Activated naive CD4-positive, alpha-beta T cell treated with anti-CD3 and anti-CD28 coated beads, Interleukin-2, amount 50 U/mL, for 72 hours (primary cell): ENCODE results near the gene WFDC12. TPM values are rescaled to one million over a fixed set of nuclear protein-coding genes. Genes with fewer than 3 reads are reported as not detected.

Experiments
- ATAC-seq, 2 donors: fragments of 150-1000 bp; cut with Tn5 transposase; 2 replicates each; pipeline ENCODE4 v1.10.0; 2021; ENCODE audit warnings: mild to moderate bottlenecking in 2 of 2, moderate library complexity in 2 of 2
- DNase-seq, 2 donors: peaks; one replicate each; pipeline ENCODE4 v3.0.0; 2021 to 2022; ENCODE audit warnings: low spot score in 2 of 2
- H3K27ac Mint-ChIP-seq, 2 donors: one replicate each; pipeline ENCODE4 v1.8.0; 2022; ENCODE audit warnings: mild to moderate bottlenecking in 2 of 2, mixed read lengths in 2 of 2
- H3K36me3 Mint-ChIP-seq, 2 donors: one replicate each; pipeline ENCODE4 v1.8.0; 2022; ENCODE audit warnings: mixed read lengths in 2 of 2
- H3K9me3 Mint-ChIP-seq, 2 donors: one replicate each; pipeline ENCODE4 v1.8.0; 2022; ENCODE audit warnings: mixed read lengths in 2 of 2
- total RNA-seq, 2 donors: library from RNA; stranded (reverse); gene quantifications; one replicate each; pipeline ENCODE4 v1.2.3, GENCODE V29; 2022

The WFDC12 gene
- total RNA-seq, 2 donors from 2014 or later, result not detected

DNA sequence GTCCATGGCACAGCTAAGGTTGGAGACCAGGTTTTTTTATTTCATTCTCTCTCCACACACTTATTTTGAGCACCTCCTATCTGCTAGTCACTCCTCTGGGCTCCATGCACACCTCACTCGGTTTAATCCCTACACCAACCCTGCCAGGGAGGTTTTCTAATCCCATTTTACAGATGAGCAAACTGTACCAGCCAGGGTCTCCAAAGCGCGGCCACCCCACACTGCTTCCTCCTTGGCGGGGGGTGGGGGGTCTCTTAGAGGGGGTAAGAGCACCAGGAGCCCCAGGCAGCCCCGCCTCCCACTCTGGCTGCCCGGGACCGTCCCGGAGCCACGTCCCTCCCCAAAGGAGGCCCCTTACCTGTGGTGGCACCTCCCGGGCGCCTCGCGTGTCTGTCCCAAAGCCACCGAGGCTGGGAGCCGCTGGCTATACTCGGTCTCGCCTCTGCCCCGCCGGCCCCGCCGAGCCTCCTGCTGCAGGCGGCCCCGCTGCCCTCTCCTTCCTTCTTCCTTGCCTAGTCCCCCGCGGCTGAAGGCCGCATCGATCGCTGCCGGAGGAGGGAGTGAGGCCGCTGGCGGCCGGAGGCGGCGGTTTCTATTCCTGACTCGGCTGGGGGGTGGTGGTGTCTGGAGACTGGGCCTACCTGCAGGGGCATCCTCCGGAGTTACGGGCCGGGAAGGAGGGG lies 23.6 kb downstream of the WFDC12 start, which contains the start of gene KCNS1:
KCNS1 (minus strand) TSS at position 565 of the 683 bp plus-strand sequence. CDS start 1,891 bp downstream, outside the sequence.
- ATAC-seq (peak in 1 of 2 donors; percentile 18), DNase-seq (no peak)
- no peaks in the 10 kb centered on the region for H3K9me3 Mint-ChIP-seq
- H3K36me3 Mint-ChIP-seq, result peaks cover 0 to 4% of the 10 kb centered on the region in 2 donors
- H3K27ac Mint-ChIP-seq, result no peak within 1 kb of the TSS

DNA sequence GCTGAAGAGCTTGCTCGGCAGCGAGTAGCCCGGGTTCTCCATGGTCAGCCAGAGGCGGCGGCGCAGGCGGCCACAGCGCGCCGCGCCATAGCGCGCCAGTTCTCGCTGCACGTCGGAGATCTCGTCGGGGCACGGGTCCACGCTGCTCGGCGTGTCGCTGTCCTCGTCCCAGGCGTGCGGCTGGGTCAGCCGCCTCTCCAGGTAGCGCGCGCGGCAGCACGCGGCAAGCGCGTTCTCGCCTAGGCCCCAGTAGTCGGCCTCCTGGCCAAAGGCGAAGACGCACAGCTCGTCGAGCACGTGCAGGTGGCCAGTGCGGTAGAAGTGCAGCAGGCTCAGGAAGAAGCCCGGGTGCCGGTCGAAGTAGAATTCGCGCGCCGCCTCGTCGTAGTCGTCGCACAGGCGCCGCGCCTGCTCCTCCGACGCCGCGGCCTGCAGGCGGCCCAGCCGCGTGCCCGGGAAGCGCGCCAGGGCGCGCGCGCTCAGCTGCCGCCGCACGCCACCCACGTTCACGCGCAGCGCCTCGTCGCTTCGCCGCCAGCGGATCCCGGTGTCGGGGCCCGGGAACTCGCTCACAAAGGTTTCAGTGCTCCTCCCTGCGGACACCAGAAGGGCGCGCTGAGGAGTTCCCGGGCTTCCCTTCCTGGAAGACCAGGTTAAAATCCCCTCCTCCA lies 26.0 kb downstream of the WFDC12 start:
- DNase-seq (peak in 1 of 2 donors; percentile 29), ATAC-seq (peak; percentile 9 to 10)
- peaks cover 0 to 4% of the 10 kb centered on the region in 2 donors for H3K36me3 Mint-ChIP-seq
- no peaks in the 10 kb centered on the region for H3K9me3 Mint-ChIP-seq
- no peak overlapping the region for H3K27ac Mint-ChIP-seq

DNA sequence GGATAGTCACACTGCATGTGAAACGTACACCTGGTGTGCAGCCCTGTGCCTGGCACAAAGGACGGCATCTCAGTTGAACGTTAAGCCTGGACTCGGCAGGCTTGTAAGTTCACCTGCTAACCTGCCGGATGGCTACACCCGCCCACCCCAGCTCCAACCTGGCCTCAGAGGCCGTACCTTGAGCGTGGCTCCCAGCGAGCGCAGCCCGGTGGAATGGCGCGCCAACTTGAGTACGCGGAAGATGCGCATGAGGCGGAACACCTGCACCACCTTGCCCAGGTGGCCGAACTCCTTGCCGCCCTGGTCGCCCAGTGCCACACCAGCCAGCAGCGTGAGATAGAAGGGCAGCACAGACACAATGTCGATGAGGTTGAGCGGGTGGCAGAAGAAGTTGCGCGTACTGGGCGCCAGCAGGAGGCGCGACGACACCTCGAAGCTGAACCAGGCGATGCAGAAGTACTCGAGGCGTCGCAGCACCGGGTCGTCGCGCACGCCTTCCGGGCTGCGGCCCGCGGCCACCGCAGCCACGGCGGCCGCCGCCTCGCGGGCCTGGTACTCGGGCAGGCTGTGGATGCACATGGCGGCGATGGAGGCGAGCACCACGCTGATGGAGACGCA lies 26.7 kb downstream of the WFDC12 start:
- DNase-seq, result peak in 1 of 2 donors; percentile 64
- Mint-ChIP-seq H3K36me3 (peaks cover 0 to 4% of the 10 kb centered on the region in 2 donors), H3K27ac (peak overlapping the region in 1 of 2 donors; percentile 44), H3K9me3 (no peaks in the 10 kb centered on the region)
- peak; percentile 55 to 62 for ATAC-seq

DNA sequence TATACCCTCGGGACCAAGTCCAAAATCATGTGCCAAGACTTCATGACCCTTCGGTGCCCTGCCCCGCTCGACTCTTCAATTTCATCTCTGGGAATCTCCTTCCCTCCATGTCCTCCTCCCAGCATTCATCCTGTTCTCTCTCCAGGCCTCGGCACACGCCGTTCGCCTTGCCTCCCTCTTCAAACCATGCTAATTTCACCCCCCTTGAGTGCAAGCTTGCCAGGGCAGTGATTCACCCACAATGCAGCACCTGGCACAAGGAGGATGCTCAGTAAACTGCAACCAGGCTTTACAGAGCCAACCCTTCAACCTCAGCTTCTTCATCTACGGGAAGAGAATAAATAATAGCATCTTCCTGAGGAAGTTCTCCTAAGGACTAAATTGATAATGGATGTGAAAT lies 27.5 kb downstream of the WFDC12 start:
- no peak for DNase-seq
- Mint-ChIP-seq H3K27ac (no peak overlapping the region), H3K9me3 (no peaks in the 10 kb centered on the region), H3K36me3 (peaks cover 0 to 4% of the 10 kb centered on the region in 2 donors)
- ATAC-seq, result no peak

GRCh38 chr20:45095805-45096238 lies 28.4 kb downstream of the WFDC12 start:
- H3K9me3 Mint-ChIP-seq, result no peaks in the 10 kb centered on the region
- H3K36me3 Mint-ChIP-seq, result peaks cover 0 to 4% of the 10 kb centered on the region in 2 donors
- DNase-seq (peak in 1 of 2 donors; percentile 61), ATAC-seq (peak; percentile 35 to 74)
- H3K27ac Mint-ChIP-seq, result no peak overlapping the region

DNA sequence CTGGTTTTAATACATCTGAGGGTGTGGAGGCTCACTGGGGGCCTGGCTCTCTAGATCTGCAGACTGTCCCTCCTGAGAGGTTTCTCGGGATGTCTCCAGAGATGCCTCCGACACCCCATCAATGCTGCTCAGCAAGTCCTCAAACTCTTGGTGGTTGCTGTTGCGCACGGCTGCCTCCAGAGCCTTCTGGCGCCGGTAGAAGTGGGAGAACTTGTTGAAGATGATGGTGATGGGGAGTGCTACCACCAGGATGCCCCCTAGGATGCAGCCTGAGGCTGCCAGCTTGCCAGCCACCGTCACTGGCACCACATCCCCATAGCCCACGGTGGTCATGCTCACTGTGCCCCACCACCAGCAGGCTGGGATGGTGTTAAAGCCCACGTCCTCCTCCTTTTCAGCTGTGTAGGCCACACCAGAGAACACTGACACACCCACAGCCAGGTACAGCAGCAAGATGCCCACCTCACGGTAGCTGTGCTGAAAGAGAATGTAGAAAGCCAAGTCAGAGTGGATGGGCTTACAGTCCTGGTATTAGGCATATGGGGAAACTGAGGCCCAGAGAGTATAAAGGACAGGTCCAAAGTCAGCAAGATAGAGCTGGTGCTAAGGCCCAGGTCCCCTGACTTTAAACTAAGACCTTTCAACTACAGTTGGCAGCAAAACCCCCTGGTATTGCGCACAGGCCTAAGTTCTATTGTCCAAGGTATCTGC lies 29.2 kb downstream of the WFDC12 start:
- H3K27ac Mint-ChIP-seq, result no peak overlapping the region
- H3K9me3 Mint-ChIP-seq, result no peaks in the 10 kb centered on the region
- peaks cover 0 to 4% of the 10 kb centered on the region in 2 donors for H3K36me3 Mint-ChIP-seq
- ATAC-seq (no peak), DNase-seq (no peak)

GRCh38 chr20:45094201-45094600 lies 30.1 kb downstream of the WFDC12 start:
- DNase-seq (no peak), ATAC-seq (no peak)
- H3K27ac Mint-ChIP-seq, result peak overlapping the region in 1 of 2 donors; percentile 46
- H3K36me3 Mint-ChIP-seq, result peaks cover 0 to 4% of the 10 kb centered on the region in 2 donors
- H3K9me3 Mint-ChIP-seq, result no peaks in the 10 kb centered on the region

GRCh38 chr20:45092898-45093297 lies 31.4 kb downstream of the WFDC12 start:
- no peaks in the 10 kb centered on the region for H3K9me3 Mint-ChIP-seq
- no peak for ATAC-seq
- H3K36me3 Mint-ChIP-seq, result peaks cover 0 to 4% of the 10 kb centered on the region in 2 donors
- H3K27ac Mint-ChIP-seq, result peak overlapping the region in 1 of 2 donors; percentile 50
- DNase-seq, result no peak

GRCh38 chr20:45091366-45091765 lies 32.9 kb downstream of the WFDC12 start:
- Mint-ChIP-seq H3K9me3 (no peaks in the 10 kb centered on the region), H3K27ac (peak overlapping the region in 1 of 2 donors; percentile 75), H3K36me3 (peaks cover 0 to 5% of the 10 kb centered on the region in 2 donors)
- no peak for ATAC-seq
- DNase-seq, result no peak

- ATAC-seq (no peak), DNase-seq (no peak)
- Mint-ChIP-seq H3K27ac (peak overlapping the region in 1 of 2 donors; percentile 75), H3K9me3 (no peaks in the 10 kb centered on the region), H3K36me3 (peaks cover 0 to 9% of the 10 kb centered on the region in 2 donors)
Measured at GRCh38 chr20:45090481-45090880, 33.8 kb downstream of the WFDC12 start.

DNA sequence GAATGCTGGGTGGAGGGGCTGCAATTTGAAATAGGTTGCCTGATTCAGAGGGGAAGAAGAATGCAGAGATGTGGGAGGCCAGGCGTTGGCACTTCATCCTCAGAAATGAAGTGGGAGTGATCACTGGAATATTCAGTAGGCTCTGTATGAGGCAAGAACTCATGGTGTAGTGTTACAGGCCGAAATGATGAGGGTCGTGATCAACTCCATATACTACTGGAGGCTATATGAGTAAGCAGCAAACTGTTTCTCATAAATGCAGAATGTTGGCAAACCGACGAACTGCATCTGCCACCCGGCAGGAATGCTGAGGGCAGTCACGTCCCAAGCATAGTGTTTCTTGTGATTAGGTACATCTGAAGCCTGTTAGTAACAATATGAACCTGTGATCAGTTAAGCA lies 36.0 kb downstream of the WFDC12 start:
- no peak for ATAC-seq
- Mint-ChIP-seq H3K36me3 (peaks cover 0 to 10% of the 10 kb centered on the region in 2 donors), H3K27ac (peak overlapping the region in 1 of 2 donors; percentile 27)

GRCh38 chr20:45087814-45088213 lies 36.5 kb downstream of the WFDC12 start:
- ATAC-seq, result no peak
- Mint-ChIP-seq H3K27ac (peak overlapping the region in 1 of 2 donors; percentile 27), H3K9me3 (no peaks in the 10 kb centered on the region), H3K36me3 (peaks cover 0 to 14% of the 10 kb centered on the region in 2 donors)
- DNase-seq, result no peak

More for the DNA sequence above, 36.0 kb downstream of the WFDC12 start:
- no peaks in the 10 kb centered on the region for H3K9me3 Mint-ChIP-seq
- DNase-seq, result no peak

GRCh38 chr20:45087097-45087790 lies 37.0 kb downstream of the WFDC12 start:
- H3K9me3 Mint-ChIP-seq, result no peaks in the 10 kb centered on the region
- H3K36me3 Mint-ChIP-seq, result peaks cover 0 to 17% of the 10 kb centered on the region in 2 donors
- ATAC-seq, result no peak
- DNase-seq, result no peak
- peak overlapping the region; percentile 27 to 54 for H3K27ac Mint-ChIP-seq

- H3K36me3 Mint-ChIP-seq, result peaks cover 11 to 28% of the 10 kb centered on the region in 2 donors
Measured at GRCh38 chr20:45085867-45086266, 38.4 kb downstream of the WFDC12 start.

GRCh38 chr20:45085289-45085688 lies 39.0 kb downstream of the WFDC12 start:
- H3K27ac Mint-ChIP-seq, result peak overlapping the region; percentile 14 to 31
- DNase-seq (no peak), ATAC-seq (no peak)
- peaks cover 5 to 7% of the 10 kb centered on the region in 2 donors for H3K9me3 Mint-ChIP-seq
- peaks cover 16 to 34% of the 10 kb centered on the region in 2 donors for H3K36me3 Mint-ChIP-seq

More at GRCh38 chr20:45085867-45086266, 38.4 kb downstream of the WFDC12 start:
- Mint-ChIP-seq H3K27ac (peak overlapping the region; percentile 14 to 44), H3K9me3 (peaks cover 5% of the 10 kb centered on the region in 2 donors)
- no peak for ATAC-seq
- no peak for DNase-seq

DNA sequence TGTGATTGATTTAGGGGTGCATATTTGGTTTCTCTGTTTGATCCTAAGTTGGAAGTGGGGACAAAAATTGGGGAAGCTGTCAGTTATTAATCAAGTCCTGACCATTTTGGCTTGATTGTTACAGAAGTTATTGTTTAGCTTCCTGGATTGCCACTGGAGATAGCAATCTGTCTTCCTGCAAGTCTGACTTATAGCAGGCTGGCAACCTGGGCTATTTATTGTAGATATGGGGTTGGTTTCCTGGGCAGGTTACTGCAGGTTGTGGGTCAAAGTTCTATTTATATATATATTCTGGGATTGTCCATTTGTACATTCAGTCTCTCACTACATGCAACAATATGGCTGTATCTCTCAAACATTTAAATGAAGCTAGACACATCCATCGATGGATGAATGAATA lies 41.1 kb downstream of the WFDC12 start:
- peaks cover 25 to 52% of the 10 kb centered on the region in 2 donors for H3K36me3 Mint-ChIP-seq
- DNase-seq (no peak), ATAC-seq (no peak)
- H3K9me3 Mint-ChIP-seq, result peaks cover 9 to 12% of the 10 kb centered on the region in 2 donors
- no peak overlapping the region for H3K27ac Mint-ChIP-seq
